CD8-positive, alpha-beta memory T cell (primary cell): Measurements from ENCODE around the gene BACE2. TPM values are rescaled to one million over a fixed set of nuclear protein-coding genes. Genes with fewer than 3 reads are reported as not detected.

ENCODE experiments used
- CTCF ChIA-PET: fragments of 350-600 bp; sonication (Branson Sonifier 250); formaldehyde crosslinking; loops from one replicate; lab custom pipeline; 2021; ENCODE audit warnings: antibody characterized with exemption; lab: Charles Lee
- POLR2A ChIA-PET: fragments of 350-600 bp; sonication (Branson Sonifier 250); formaldehyde crosslinking; loops from one replicate; lab custom pipeline; 2021; ENCODE audit warnings: antibody characterized with exemption; lab: Charles Lee
- DNase-seq, 5 donors: peaks; one replicate each; pipeline versions ENCODE4 v3.0.0 to v3.0.0-alpha.2; 2020 to 2022; ENCODE audit warnings: mixed read lengths in 1 of 5
- H3K27ac ChIP-seq: one replicate; pipeline ENCODE4 v1.7.0; 2013; ENCODE audit warnings: low read depth, mild to moderate bottlenecking, low read length, moderate library complexity
- H3K27me3 ChIP-seq: 2 replicates; pipeline ENCODE4 v1.7.0; 2013; ENCODE audit warnings: low read length, mild to moderate bottlenecking; ENCODE audit not compliant: insufficient read depth, poor library complexity, severe bottlenecking
- H3K36me3 ChIP-seq: 2 replicates; pipeline ENCODE4 v1.7.0; 2013; ENCODE audit warnings: mild to moderate bottlenecking, low read length, moderate library complexity; ENCODE audit not compliant: insufficient read depth
- H3K4me1 ChIP-seq: 2 replicates; pipeline ENCODE4 v1.7.0; 2013; ENCODE audit warnings: mild to moderate bottlenecking, low read length, moderate library complexity; ENCODE audit not compliant: insufficient read depth
- H3K4me3 ChIP-seq: 2 replicates; pipeline ENCODE4 v1.7.0; 2013; ENCODE audit warnings: mild to moderate bottlenecking, low read length
- H3K9me3 ChIP-seq: 2 replicates; pipeline ENCODE4 v1.7.0; 2013; ENCODE audit warnings: mild to moderate bottlenecking, low read length
- H3K27ac Mint-ChIP-seq, 8 donors: one replicate each; pipeline ENCODE4 v1.8.0; 2020 to 2021; ENCODE audit warnings: mixed read lengths in 8 of 8, mild to moderate bottlenecking in 6 of 8, inconsistent platforms in 3 of 8, moderate library complexity in 3 of 8
- H3K27me3 Mint-ChIP-seq, 2 donors: one replicate each; pipeline ENCODE4 v1.8.0; 2020 to 2021; ENCODE audit warnings: mixed read lengths in 2 of 2, mild to moderate bottlenecking in 1 of 2, moderate library complexity in 1 of 2
- H3K36me3 Mint-ChIP-seq, 3 donors: one replicate each; pipeline ENCODE4 v1.8.0; 2020 to 2021; ENCODE audit warnings: mixed read lengths in 3 of 3, inconsistent platforms in 1 of 3, mild to moderate bottlenecking in 1 of 3
- H3K4me1 Mint-ChIP-seq, 3 donors: one replicate each; pipeline ENCODE4 v1.8.0; 2020 to 2021; ENCODE audit warnings: mixed read lengths in 3 of 3, inconsistent platforms in 1 of 3, mild to moderate bottlenecking in 1 of 3
- H3K4me3 Mint-ChIP-seq, 7 donors: one replicate each; pipeline ENCODE4 v1.8.0; 2020 to 2021; ENCODE audit warnings: mixed read lengths in 7 of 7, mild to moderate bottlenecking in 6 of 7, moderate library complexity in 4 of 7, inconsistent platforms in 2 of 7
- H3K9me3 Mint-ChIP-seq, 5 donors: one replicate each; pipeline ENCODE4 v1.8.0; 2020 to 2022; ENCODE audit warnings: mixed read lengths in 5 of 5, mild to moderate bottlenecking in 3 of 5, moderate library complexity in 2 of 5, inconsistent platforms in 1 of 5
- polyA plus RNA-seq: library from polyadenylated mRNA; unstranded; fragments of 300-500 nt; fragmentation: Illumina TruSeq; gene quantifications from one replicate; pipeline ENCODE4 v1.2.3, GENCODE V29; 2021
- total RNA-seq, 2 experiments: library from RNA; stranded (reverse); gene quantifications; one replicate each; pipeline ENCODE4 v1.2.3, GENCODE V29; 2021

The BACE2 gene
- total and polyA plus RNA-seq, 3 experiments from 2014 or later: 0.44 to 1.1 (median 0.58) TPM

- Mint-ChIP-seq H3K27me3 (peaks cover 10 to 37% of the 10 kb centered on the region in 2 donors), H3K4me3 (no peak overlapping the region), H3K9me3 (no peaks in the 10 kb centered on the region), H3K4me1 (no peaks in the 10 kb centered on the region), H3K36me3 (no peaks in the 10 kb centered on the region), H3K27ac (no peak overlapping the region)
- Histone ChIP-seq H3K27ac (no peak overlapping the region), H3K27me3 (no peaks in the 10 kb centered on the region), H3K4me1 (no peaks in the 10 kb centered on the region), H3K36me3 (no peaks in the 10 kb centered on the region), H3K4me3 (no peak overlapping the region), H3K9me3 (no peaks in the 10 kb centered on the region)
- ChIA-PET POLR2A (no interaction called here), CTCF (no interaction called here)
- no peak for DNase-seq
Measured at GRCh38 chr21:41199588-41199987, 31.6 kb downstream of the BACE2 start.

- POLR2A ChIA-PET: no interaction called here
- CTCF ChIA-PET: no interaction called here
Measured at GRCh38 chr21:41201385-41201784, 33.4 kb downstream of the BACE2 start.

GRCh38 chr21:41204736-41205135 lies 36.8 kb downstream of the BACE2 start:
- DNase-seq: no peak
- Histone ChIP-seq H3K4me1 (no peaks in the 10 kb centered on the region), H3K4me3 (no peak overlapping the region), H3K9me3 (no peaks in the 10 kb centered on the region), H3K27me3 (no peaks in the 10 kb centered on the region), H3K27ac (no peak overlapping the region), H3K36me3 (no peaks in the 10 kb centered on the region)
- Mint-ChIP-seq H3K36me3 (no peaks in the 10 kb centered on the region), H3K27ac (no peak overlapping the region), H3K4me3 (no peak overlapping the region), H3K27me3 (peaks cover 10 to 46% of the 10 kb centered on the region in 2 donors), H3K9me3 (no peaks in the 10 kb centered on the region), H3K4me1 (no peaks in the 10 kb centered on the region)
- CTCF ChIA-PET: no interaction called here
- POLR2A ChIA-PET: no interaction called here

More at GRCh38 chr21:41201385-41201784, 33.4 kb downstream of the BACE2 start:
- Mint-ChIP-seq H3K36me3 (no peaks in the 10 kb centered on the region), H3K4me1 (no peaks in the 10 kb centered on the region), H3K27ac (no peak overlapping the region), H3K4me3 (no peak overlapping the region), H3K27me3 (peaks cover 10 to 39% of the 10 kb centered on the region in 2 donors), H3K9me3 (no peaks in the 10 kb centered on the region)
- Histone ChIP-seq H3K36me3 (no peaks in the 10 kb centered on the region), H3K27me3 (no peaks in the 10 kb centered on the region), H3K9me3 (no peaks in the 10 kb centered on the region), H3K4me3 (no peak overlapping the region), H3K4me1 (no peaks in the 10 kb centered on the region), H3K27ac (no peak overlapping the region)
- DNase-seq: no peak

GRCh38 chr21:41207401-41208375 lies 39.7 kb downstream of the BACE2 start:
- H3K27me3 Mint-ChIP-seq: peaks cover 7 to 33% of the 10 kb centered on the region in 2 donors
- ChIA-PET POLR2A (no interaction called here), CTCF (no interaction called here)
- peak overlapping the region in 1 of 8 donors; percentile 61 for H3K27ac Mint-ChIP-seq
- H3K9me3 Mint-ChIP-seq: peaks cover 0 to 2% (median 0%) of the 10 kb centered on the region in 5 donors
- no peak overlapping the region for H3K4me3 Mint-ChIP-seq
- Histone ChIP-seq H3K27me3 (no peaks in the 10 kb centered on the region), H3K9me3 (no peaks in the 10 kb centered on the region), H3K27ac (no peak overlapping the region), H3K4me3 (no peak overlapping the region), H3K36me3 (no peaks in the 10 kb centered on the region), H3K4me1 (no peaks in the 10 kb centered on the region)
- H3K36me3 Mint-ChIP-seq: no peaks in the 10 kb centered on the region
- H3K4me1 Mint-ChIP-seq: no peaks in the 10 kb centered on the region
- DNase-seq: peak in 2 of 5 donors; percentile 1

GRCh38 chr21:41208376-41208763 lies 40.4 kb downstream of the BACE2 start:
- H3K9me3 ChIP-seq: no peaks in the 10 kb centered on the region
- H3K27ac ChIP-seq: no peak overlapping the region
- Mint-ChIP-seq H3K36me3 (no peaks in the 10 kb centered on the region), H3K9me3 (peaks cover 0 to 2% (median 0%) of the 10 kb centered on the region in 5 donors), H3K4me3 (no peak overlapping the region), H3K27me3 (peaks cover 4 to 31% of the 10 kb centered on the region in 2 donors), H3K4me1 (no peaks in the 10 kb centered on the region), H3K27ac (no peak overlapping the region)
- no peak for DNase-seq
- no peak overlapping the region for H3K4me3 ChIP-seq
- ChIA-PET CTCF (no interaction called here), POLR2A (no interaction called here)
- no peaks in the 10 kb centered on the region for H3K36me3 ChIP-seq
- no peaks in the 10 kb centered on the region for H3K27me3 ChIP-seq
- no peaks in the 10 kb centered on the region for H3K4me1 ChIP-seq

- no peaks in the 10 kb centered on the region for H3K4me1 ChIP-seq
- DNase-seq: no peak
- H3K27me3 ChIP-seq: no peaks in the 10 kb centered on the region
- H3K36me3 ChIP-seq: no peaks in the 10 kb centered on the region
- no peak overlapping the region for H3K4me3 ChIP-seq
- Mint-ChIP-seq H3K4me3 (no peak overlapping the region), H3K36me3 (no peaks in the 10 kb centered on the region), H3K4me1 (no peaks in the 10 kb centered on the region), H3K27ac (peak overlapping the region in 1 of 8 donors; percentile 24), H3K27me3 (peaks cover 2 to 29% of the 10 kb centered on the region in 2 donors), H3K9me3 (peaks cover 0 to 2% (median 0%) of the 10 kb centered on the region in 5 donors)
- no peak overlapping the region for H3K27ac ChIP-seq
- CTCF ChIA-PET: no interaction called here
- no peaks in the 10 kb centered on the region for H3K9me3 ChIP-seq
- POLR2A ChIA-PET: no interaction called here
Measured at GRCh38 chr21:41209016-41209619, 41.2 kb downstream of the BACE2 start.

- H3K9me3 ChIP-seq: no peaks in the 10 kb centered on the region
- no peaks in the 10 kb centered on the region for H3K27me3 ChIP-seq
- no peaks in the 10 kb centered on the region for H3K36me3 ChIP-seq
- H3K9me3 Mint-ChIP-seq: peaks cover 0 to 2% (median 0%) of the 10 kb centered on the region in 5 donors
- DNase-seq: no peak
- ChIA-PET POLR2A (no interaction called here), CTCF (no interaction called here)
- no peak overlapping the region for H3K4me3 Mint-ChIP-seq
- H3K36me3 Mint-ChIP-seq: no peaks in the 10 kb centered on the region
- H3K4me1 Mint-ChIP-seq: no peaks in the 10 kb centered on the region
- H3K4me3 ChIP-seq: no peak overlapping the region
- peaks cover 8 to 38% of the 10 kb centered on the region in 2 donors for H3K27me3 Mint-ChIP-seq
- H3K27ac Mint-ChIP-seq: no peak overlapping the region
- no peaks in the 10 kb centered on the region for H3K4me1 ChIP-seq
- no peak overlapping the region for H3K27ac ChIP-seq
Measured at GRCh38 chr21:41210426-41211059, 42.6 kb downstream of the BACE2 start.
